GM21390 (cell line): ENCODE results near the gene IL22RA1.

Experiments used
- ATAC-seq: cut with Tn5 transposase; IDR thresholded peaks from one replicate; pipeline ENCODE4 v1.9.1; 2021; ENCODE audit not compliant: unreplicated experiment

Gene IL22RA1

GRCh38 chr1:24098943-24099638 lies 43.8 kb downstream of the IL22RA1 start:
- no peak for ATAC-seq

GRCh38 chr1:24098102-24098501 lies 44.8 kb downstream of the IL22RA1 start:
- ATAC-seq: no peak

DNA sequence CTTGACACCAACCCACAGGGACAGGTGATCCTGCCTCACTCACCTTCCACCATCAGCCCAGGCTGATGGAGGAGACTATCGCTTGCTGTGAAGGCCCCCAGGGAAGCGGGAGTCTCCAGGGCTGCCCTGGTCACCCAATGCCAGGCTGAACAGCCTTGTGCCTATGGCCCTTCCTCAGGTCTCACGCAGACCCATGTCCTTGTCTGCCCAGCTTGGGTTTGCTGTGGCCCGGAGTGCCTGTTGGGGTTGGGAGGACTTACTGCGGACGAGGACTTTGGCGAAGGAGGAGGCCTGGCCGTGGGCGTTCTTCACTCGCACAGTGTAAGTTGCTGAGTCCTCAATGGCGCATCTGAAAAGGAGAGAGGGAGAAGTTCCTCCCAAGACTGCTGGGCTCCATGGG lies 45.3 kb downstream of the IL22RA1 start:
- ATAC-seq: no peak

DNA sequence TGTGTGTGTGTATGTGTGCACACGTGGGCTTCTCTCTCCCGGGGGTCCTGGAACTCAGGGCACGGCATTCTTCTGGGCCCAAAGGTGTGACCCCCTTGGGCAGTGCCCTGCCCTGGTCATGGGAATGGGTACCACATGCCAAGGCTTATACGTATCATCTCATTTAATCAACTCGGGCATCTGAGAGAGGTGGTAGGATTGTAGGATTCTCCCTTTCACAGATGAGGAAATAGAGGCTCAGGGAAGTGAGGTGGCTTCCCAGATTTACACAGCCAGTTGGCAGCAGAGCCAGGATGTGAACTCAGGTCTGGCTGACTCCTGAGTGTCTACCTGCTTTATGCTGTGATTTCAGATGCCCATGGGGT lies 46.2 kb downstream of the IL22RA1 start:
- ATAC-seq: no peak

GRCh38 chr1:24096009-24096738 lies 46.8 kb downstream of the IL22RA1 start:
- ATAC-seq: no peak

DNA sequence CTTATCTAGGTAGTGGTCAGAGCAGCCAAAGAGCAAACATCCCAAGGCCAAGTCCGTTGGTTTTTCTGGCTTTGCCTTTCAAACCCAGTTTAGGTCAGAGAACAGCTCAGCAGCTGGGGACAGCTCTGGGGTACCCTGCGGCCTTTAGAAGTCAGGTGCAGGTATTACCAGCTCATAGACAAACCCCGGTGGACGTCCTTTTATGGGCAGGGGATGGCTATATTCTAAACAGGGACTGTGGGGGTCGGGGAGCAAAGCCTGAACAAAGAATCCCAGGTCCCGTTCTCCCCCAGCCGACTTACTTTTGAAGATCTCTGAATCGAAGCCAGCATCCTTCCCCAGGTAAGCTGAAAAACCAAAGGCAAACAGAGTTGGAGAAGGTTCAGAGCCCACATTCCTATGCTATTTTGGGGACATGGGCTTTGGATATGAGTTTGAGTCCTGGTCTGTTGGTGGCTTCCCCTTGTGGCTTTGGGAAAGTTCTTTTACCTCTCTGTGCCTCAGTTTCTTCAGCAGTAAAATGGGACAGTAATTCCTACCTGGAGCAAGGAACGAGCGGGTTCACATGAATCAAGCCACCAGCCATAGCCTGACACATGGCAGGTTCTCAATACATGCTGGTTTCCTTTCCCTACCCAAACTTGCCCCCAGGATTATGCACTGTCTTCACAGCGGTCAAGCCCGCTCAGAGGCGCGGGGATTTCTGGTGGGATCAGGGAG lies 47.6 kb downstream of the IL22RA1 start:
- ATAC-seq: no peak

DNA sequence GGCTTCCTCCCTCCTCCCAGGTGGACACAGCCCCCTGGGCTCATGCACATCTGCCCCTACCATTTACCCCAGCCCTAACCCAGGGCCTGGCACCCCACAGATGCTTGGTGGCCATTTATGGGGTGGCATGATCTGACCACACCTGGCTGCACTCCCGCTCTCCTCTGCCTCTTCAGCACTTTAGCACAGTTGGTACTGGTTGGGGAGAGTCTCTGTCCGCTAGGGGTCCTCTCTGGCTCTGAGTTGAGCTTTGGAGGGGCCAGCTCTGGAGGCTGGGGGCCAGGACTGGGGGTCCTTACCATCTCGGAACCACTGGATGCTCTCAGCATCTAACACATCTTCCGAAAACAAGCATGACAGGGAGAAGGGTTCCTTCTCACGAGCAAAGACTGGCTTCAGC lies 48.4 kb downstream of the IL22RA1 start:
- no peak for ATAC-seq

DNA sequence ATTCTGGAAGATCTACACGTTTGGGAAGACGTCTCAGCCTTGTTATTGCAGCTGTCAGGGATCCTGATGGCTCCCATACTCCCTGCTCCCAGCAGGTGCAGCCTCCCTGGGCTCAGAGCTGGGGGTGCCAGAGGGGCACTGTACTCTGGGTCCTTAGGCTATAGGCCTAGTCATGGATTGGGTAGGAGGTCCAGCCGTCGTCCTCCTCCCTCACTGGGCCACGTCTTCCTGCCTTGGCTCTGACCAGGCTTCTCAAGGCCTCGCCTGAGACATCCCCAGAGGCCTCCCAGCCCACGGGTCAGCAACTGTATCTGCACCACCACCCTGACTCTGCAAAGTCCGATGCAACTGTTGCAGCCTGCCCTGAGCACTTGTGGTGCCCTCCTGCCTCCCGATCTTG lies 49.2 kb downstream of the IL22RA1 start:
- ATAC-seq: no peak

DNA sequence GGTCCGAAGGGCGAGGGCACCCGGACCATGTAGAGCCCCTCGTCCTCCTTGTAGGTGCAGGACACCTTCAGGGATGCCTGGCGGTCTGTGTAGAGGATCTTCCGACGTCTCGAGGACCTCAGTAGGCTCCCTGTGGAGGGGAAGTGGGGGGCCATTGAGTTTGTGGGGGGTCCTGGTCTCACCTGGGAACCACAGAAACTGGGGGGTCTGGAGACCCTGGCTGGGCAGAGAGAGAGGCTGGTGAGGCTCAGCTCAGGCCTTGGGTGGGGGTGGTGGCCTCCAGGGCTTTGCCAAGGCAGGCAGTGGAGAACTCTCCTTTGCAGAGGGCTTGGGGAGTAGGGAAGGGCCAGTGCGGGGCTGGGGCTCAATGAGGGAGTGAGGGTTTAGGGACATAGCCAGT lies 50.0 kb downstream of the IL22RA1 start:
- no peak for ATAC-seq

- ATAC-seq: no peak
Observed at GRCh38 chr1:24091971-24092482, 50.9 kb downstream of the IL22RA1 start.

DNA sequence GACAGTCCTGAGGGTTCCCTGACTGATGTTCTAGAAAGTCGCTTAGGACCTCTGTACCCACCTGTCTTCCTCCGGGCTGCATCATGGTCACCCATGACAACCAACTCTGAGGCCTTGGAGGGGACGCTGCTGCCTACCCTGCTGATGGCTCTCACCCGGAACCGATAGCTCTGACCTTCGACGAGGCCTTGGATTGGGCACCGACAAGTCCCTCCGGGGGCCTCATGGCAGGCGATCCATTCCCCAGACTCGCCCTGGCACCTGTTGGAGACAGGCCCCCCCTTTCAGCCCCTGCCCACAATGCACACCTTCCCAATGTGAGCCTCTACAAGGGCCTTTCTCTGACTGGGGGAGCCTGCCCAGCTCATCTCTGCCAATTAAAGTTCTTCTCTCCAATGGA lies 52.2 kb downstream of the IL22RA1 start:
- no peak for ATAC-seq

DNA sequence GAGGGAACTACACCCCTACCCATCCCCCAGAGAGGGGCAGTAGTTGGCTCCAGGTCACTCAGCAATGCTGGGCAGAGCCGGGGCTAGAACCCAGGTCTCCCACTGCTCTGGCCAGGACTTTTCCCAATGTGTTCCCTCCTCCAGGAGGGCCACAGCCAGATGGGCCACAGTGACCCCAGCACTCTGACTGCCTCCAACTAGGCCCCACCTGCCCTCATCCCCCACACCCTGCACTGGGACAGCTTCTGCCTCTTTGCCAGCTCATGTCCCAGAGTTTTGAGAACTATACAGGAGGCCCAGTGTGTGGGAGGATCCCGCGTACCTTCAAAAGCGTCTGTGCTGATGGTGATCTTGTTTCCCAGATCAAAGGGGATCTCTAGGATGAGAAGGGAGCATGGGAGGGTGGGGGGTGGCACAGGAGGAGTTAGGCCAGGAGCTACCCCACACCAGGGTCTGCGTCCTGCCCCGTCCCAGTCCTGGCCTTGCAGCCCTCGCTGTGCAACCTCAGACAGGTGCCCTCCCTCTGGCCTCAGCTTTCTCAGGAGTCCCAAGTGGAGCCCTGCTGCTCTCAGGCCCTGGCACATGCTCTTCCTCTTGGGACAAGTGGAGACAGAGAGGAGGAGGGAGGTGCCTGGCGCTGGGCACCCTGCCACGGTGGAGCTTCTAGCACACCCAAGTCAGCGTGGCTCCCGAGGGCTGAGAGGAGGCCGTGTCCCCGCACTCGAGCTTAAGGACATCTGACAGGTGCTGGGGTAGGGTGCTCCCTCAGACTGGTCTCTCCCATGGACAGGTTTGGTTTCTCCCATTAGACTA lies 53.0 kb downstream of the IL22RA1 start:
- no peak for ATAC-seq

DNA sequence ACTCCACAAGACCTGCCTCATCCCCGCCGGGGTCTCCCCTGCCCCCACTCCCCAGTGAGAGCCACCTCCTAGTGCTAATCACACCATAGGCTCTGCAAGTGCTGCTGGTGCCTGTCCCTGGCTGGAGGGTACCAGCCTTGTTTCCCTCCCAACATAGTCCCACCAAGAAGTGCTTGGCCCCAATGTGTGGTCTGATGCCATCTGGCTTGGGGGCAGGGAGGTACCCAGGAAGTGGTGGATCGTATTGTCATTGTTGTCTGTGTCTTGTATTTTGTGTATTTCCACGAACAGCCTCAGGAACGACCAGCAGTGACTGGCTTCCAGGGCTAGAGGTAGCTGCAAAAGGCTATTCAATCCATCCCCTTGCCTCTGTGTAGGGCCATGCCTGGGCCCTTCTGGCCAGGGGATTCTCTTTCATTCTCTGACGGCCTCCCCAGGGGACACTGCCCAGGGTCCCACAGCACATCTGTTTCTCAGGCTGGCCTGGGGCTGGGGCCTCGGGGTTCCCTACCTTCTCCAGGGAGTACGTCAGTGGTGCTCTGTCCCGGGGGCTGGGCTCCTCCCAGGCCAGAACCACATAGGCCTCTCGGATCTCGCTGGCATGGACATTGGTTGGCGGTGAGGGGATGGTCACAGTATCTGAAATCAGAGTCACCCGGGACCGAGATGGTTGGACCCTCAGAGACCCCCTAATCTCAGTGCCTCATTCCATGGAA lies 53.8 kb downstream of the IL22RA1 start:
- no peak for ATAC-seq

- no peak for ATAC-seq
Observed at GRCh38 chr1:24086466-24086865, 56.5 kb downstream of the IL22RA1 start.

DNA sequence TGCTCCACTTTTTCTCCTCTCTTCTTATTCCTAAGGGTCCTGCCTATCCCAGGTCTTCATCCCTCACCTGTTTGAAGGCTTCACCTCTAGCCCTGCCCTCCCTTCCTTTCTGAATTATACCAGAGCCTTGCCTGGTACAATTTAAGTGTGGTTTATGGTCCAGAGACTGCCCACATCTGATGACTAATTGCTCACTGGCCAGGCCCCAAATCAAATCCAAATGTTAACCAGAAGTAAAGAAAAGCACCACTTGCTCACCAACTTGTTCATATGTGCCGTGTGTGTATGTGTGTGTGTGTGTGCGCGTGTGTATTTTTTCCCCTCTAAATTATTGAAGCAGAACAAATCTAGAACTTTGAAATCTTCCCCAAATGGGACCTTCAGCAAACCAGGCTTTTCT lies 57.4 kb downstream of the IL22RA1 start:
- ATAC-seq: no peak

- no peak for ATAC-seq
Observed at GRCh38 chr1:24085007-24085406, 57.9 kb downstream of the IL22RA1 start.

GRCh38 chr1:24084050-24084449 lies 58.9 kb downstream of the IL22RA1 start:
- ATAC-seq: no peak

DNA sequence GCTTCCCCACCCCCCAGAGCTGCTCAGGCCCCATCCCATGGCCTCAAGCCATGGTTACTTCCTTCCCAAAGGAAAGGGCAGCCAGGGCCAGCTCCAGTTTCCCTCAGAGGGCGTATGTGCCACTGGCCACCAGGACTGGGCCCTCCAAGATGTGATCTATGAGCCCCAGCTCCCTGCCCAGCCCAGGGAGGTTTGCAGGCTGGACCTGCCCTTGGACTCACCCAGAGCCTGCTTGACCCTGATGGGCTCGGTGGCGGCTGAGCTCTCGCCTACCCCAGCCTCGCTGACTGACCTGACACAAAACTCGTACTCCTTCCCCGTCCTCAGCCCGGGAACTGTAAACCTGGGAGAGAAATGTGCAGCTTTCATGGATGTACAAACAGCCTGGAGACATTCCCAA lies 60.6 kb downstream of the IL22RA1 start:
- no peak for ATAC-seq

GRCh38 chr1:24081190-24081589 lies 61.8 kb downstream of the IL22RA1 start:
- ATAC-seq: no peak

- ATAC-seq: no peak
Observed at GRCh38 chr1:24080131-24080530, 62.8 kb downstream of the IL22RA1 start.
